Epithelial cell of esophagus (primary cell): Measurements from ENCODE around the gene EIF2A.

Source experiments
- DNase-seq: peaks from one replicate; pipeline ENCODE4 v3.0.0; 2010; ENCODE audit warnings: low read depth
- H3K4me3 ChIP-seq: 2 replicates; pipeline ENCODE4 v1.5.1; 2011; ENCODE audit warnings: mild to moderate bottlenecking, low read length, control low read depth
- CTCF ChIP-seq: IDR thresholded peaks from 2 replicates; pipeline ENCODE4 v1.5.1; 2011; ENCODE audit warnings: low read depth, mild to moderate bottlenecking, low read length, control low read depth, inconsistent platforms; ENCODE audit not compliant: insufficient read depth; ENCODE audit errors: missing control alignments

Gene EIF2A

GRCh38 chr3:150607267-150608065 lies 60.9 kb downstream of the EIF2A start:
- no peak for TF ChIP-seq CTCF
- DNase-seq, result no peak
- H3K4me3 ChIP-seq, result no peak overlapping the region

GRCh38 chr3:150609988-150610387 lies 63.4 kb downstream of the EIF2A start:
- no peak for TF ChIP-seq CTCF
- H3K4me3 ChIP-seq, result no peak overlapping the region
- DNase-seq, result no peak

GRCh38 chr3:150610785-150611184 lies 64.2 kb downstream of the EIF2A start:
- no peak overlapping the region for H3K4me3 ChIP-seq
- TF ChIP-seq CTCF, result no peak
- no peak for DNase-seq

- H3K4me3 ChIP-seq, result no peak overlapping the region
- TF ChIP-seq CTCF, result no peak
- DNase-seq, result no peak
Measured at GRCh38 chr3:150611666-150612065, 65.1 kb downstream of the EIF2A start.

- no peak for DNase-seq
- no peak for TF ChIP-seq CTCF
- no peak overlapping the region for H3K4me3 ChIP-seq
Measured at GRCh38 chr3:150612494-150612893, 65.9 kb downstream of the EIF2A start.

- no peak for DNase-seq
- TF ChIP-seq CTCF, result no peak
- no peak overlapping the region for H3K4me3 ChIP-seq
Measured at GRCh38 chr3:150613034-150613433, 66.4 kb downstream of the EIF2A start.
